Measurements from ENCODE around the gene CMYA5.

Gene CMYA5

DNA sequence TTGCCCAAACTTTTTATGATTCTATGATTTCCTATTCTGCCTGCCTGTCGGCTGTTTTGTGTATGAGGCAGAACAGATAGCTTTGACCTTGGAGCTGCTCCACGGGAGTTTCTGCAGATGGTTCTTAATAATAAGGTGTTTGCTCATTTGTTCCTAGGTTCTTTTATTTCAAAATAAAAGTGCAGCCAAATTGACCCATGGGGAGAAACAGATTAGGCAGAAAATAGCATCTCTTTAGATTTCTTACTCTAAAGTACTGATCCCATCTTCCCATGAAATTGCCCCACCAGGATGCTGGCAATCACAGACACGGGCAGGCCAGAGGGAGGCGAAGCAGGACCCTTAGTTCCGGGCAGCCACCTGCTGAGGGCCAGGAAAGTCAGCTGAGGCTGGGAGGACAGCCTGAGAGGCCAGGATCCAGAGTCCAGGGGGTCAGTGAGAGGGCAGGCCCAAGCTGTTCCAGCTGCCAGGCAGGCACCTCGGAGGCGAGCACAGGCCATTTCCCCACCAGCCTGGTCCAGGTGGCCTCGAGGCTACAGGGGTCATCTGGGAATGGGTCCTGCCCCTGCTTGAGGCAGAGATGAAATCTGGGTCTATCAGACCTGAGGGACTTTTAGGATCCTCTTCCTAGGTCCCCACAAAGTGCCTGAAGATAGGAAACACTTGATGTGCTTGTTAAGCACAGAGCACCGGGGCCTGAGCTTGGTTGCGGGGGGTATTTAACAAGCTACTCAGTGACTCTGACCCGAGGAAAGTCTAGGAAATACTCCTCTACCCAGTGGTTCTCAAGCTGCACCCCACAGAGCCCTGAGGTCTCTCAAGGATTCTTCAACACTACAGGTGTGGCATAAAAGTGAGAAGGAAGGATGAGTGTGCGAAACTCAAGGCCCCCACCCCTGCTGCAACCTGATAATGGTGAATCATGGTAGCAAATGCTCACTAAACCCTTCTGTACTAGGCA lies 145.4 kb downstream of the CMYA5 start:
- Mint-ChIP-seq H3K4me1 (no peaks in the 10 kb centered on the region), H3K4me3 (no peak overlapping the region), H3K27ac (no peak overlapping the region), H3K36me3 (no peaks in the 10 kb centered on the region), H3K27me3 (peaks cover 2 to 5% of the 10 kb centered on the region in 2 donors), H3K9me3 (no peaks in the 10 kb centered on the region)
- DNase-seq (no peak), ATAC-seq (replicated peaks) (no peak)

DNA sequence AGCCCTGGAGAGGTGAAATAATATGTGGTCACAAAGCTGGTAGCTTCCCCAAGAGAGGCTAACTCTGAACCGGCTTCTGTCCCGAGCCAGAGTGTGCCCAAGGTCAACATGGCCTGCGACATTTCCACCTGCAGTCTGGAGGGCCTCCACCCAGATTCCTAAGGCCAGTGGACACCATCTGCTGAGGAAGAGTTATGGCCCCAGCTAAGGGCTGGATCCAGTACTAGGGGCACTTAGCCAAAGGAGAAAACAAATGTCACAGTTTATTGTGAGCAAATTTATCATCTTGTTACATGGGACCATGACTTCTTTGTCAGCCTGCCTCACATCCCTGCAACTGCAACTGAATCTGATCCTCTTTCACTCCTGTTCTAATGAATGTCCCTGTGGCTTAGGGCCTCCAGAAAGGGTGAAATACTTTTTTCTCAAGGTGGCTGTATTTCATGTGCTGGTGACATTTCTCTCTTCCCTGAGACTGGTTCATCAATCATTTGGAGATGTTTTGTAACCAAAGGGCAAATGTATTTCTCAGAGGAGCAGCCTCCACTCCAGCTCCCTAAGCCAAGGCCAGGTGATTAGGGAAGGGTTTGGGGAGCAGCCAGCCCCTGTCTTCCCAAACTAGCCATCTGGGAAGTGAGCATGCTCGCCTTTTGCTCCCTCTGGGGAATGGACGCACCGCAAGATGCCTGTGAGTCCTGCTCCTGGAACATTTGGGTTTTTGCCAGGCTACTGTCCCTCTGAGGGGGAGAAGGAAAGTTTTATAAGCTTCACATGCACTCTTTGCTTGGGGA lies 148.3 kb downstream of the CMYA5 start:
- Mint-ChIP-seq H3K4me3 (no peak overlapping the region), H3K36me3 (no peaks in the 10 kb centered on the region), H3K4me1 (no peaks in the 10 kb centered on the region), H3K27me3 (peaks cover 5 to 8% of the 10 kb centered on the region in 2 donors), H3K9me3 (no peaks in the 10 kb centered on the region), H3K27ac (no peak overlapping the region)
- no peak for DNase-seq
- no peak for ATAC-seq (replicated peaks)

DNA sequence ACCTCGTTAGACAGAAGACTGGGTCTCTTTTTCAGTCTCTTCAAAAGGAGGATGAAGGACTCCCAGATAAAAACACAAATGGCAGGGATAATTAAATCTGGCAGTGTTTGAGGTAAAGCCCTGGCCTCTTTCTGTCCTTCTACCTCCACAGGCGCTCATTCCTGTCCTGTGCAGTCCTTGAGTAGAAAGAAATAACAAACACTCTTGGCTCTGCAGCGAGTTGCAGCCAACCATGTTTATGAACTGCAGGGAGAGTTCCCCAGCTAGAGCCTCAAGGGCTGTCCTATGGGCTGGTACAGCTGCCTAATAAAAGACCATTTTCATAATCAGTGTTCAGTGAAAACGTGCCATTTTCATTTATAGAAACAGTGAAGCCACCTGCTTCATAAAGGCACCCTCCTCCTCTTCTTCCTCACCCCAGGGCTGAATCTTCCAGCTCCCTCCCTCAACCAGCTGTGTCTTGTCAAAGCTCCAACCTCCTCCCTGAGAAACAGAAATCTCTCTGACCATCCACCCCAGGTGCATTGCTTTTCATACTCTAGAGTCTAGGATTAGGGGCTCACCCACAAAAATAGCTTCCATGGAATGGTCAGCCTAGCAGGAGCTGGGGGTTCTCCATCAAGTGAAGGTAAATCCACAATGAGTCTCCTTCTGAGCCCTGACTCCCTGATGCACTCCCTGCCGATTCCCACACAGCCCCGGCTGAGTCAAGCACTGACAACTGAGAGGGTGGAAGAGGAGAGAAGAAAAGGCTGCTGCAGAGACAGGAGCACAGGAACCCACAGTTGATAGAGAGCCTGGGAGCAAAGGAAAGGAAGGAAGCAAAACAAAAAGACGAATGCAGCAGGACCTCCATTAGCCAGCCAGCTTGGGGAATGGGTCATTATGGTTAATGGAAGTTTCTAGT lies 150.7 kb downstream of the CMYA5 start:
- H3K9me3 Mint-ChIP-seq = no peaks in the 10 kb centered on the region
- H3K27me3 Mint-ChIP-seq = peaks cover 5 to 8% of the 10 kb centered on the region in 2 donors
- ATAC-seq (replicated peaks) (no peak), DNase-seq (no peak)
- no peak overlapping the region for H3K27ac Mint-ChIP-seq
- no peak overlapping the region for H3K4me3 Mint-ChIP-seq
- no peaks in the 10 kb centered on the region for H3K4me1 Mint-ChIP-seq
- no peaks in the 10 kb centered on the region for H3K36me3 Mint-ChIP-seq

DNA sequence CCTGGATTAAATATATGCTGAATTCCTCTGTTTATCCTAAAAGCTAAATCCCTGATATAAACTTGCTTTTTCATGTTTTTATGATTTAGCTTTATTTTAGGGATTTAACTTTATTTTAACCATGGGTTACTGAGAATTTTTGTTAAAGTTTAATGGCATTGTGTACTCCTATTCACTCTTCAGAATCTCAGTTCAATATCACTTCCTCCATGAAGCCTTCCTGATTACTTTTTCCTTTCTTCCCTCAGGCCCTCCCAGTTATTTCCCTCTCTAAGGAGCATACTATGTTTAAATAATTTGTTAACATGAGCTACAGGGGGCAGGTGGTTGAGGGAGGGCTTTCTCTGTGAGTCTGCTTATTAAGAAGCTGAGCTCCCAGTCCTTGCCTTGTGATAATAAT lies 151.5 kb downstream of the CMYA5 start:
- Mint-ChIP-seq H3K27me3 (peaks cover 5 to 8% of the 10 kb centered on the region in 2 donors), H3K36me3 (no peaks in the 10 kb centered on the region), H3K27ac (no peak overlapping the region), H3K4me1 (no peaks in the 10 kb centered on the region), H3K9me3 (no peaks in the 10 kb centered on the region), H3K4me3 (no peak overlapping the region)
- ATAC-seq (replicated peaks) = no peak
- no peak for DNase-seq

DNA sequence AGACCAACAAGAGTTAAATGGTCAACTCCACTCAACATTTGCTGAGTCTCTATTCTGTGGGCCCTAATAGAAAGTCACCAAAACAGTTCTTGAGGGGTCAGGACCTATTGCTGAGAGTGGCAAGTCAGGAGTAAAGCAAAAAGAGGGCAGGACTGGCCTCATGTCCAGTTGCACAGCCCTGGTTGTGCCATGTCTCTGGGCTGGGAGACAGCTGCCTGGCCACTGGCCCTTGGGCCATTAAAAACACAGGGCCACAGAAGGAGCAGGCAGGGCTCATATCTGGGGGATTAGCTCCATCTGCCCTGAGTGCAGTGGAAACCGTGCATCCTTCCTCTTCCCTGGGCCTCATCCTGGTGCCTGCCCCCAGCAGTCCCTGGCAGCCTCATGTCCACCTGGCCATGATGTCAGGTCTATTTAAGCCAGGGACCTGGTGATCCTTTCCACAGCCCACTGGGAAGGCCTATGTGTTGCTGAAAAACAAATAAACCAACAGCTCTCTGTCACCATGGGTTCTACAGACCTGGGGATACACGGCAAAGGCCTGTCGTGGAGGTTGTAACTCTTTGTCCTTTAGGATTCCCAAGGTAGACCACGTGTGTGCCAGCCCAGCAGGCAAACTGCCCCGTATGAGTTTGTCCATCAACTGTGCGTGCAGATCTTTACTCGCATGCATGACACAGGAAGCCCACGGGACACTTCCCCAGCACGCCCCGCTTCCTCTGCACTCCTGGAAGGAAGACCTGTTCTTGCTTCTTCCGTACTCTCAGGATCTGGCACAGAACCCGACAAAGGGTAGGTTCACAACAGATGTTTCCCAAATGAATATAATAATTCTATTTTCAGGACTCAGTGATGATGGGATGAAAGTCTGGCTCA lies 152.6 kb downstream of the CMYA5 start:
- Mint-ChIP-seq H3K4me3 (no peak overlapping the region), H3K27ac (no peak overlapping the region), H3K36me3 (no peaks in the 10 kb centered on the region), H3K27me3 (peaks cover 5 to 8% of the 10 kb centered on the region in 2 donors), H3K4me1 (no peaks in the 10 kb centered on the region), H3K9me3 (no peaks in the 10 kb centered on the region)
- ATAC-seq (replicated peaks) (no peak), DNase-seq (no peak)

DNA sequence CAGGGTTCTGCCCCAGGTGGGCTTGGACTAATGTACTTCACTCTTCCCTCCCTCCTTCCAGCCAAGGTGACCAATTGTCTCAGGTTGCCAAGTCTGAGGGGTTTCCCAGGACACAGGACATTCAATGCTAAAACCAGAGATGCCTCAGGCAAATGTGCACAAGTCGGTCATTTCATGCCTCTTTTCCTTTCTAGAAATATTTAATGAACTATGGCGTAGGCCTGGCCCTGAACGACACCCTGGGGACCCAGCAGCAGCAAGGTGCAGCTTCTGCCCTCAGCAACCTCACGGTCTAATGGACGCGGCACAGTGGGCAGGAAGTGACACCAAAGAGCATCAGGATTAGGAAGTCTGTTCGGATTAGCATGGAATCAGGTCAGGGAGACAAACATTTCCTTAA lies 153.4 kb downstream of the CMYA5 start:
- Mint-ChIP-seq H3K36me3 (no peaks in the 10 kb centered on the region), H3K27me3 (peaks cover 8 to 9% of the 10 kb centered on the region in 2 donors), H3K4me1 (no peaks in the 10 kb centered on the region), H3K9me3 (no peaks in the 10 kb centered on the region), H3K27ac (no peak overlapping the region), H3K4me3 (no peak overlapping the region)
- no peak for DNase-seq
- ATAC-seq (replicated peaks) = no peak

DNA sequence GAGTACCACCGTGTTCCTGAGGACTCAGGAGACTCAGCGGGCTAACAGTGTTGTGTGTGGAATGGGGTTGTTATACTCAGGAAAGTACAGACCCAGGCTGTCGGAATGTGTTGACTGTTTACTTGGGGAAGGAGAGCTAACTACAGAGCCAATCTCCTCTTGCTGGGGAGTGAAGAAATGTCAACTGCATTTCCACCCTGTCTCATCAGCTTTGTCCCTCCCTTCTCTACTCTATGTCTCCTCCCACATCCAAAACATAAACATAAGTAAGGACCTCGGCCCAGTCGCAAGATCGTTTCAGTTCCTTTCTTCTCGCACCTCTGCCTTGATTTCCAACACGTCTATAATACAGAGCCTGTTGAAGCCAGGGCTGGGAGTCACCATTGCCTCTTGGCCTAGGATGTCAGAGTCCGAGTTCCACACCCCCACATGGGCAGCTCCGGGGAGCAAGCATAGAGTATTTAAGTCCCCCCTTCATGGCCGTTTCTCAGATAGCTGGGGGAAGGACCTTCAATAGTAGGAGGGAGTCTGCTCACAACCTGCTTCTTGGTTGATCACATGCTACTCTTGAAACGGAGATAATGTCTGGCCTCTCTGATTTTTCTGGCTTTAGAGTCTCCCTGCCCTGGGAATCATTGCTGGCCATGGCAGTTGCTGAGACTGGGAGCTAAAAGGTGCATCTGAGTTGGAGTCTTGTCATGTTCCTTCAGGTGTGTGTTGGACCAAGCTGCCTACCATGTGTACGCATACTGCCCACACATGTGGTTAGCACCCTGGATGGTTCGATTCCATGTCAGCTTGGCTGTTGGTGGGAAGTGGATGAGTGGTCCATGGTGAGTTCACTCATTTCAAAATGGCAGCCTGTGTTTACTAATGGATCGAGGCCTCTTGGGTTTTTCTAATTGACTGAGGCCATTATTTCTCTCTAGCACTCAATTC lies 154.1 kb downstream of the CMYA5 start:
- Mint-ChIP-seq H3K9me3 (no peaks in the 10 kb centered on the region), H3K27ac (no peak overlapping the region), H3K4me3 (no peak overlapping the region), H3K36me3 (no peaks in the 10 kb centered on the region), H3K4me1 (no peaks in the 10 kb centered on the region), H3K27me3 (peaks cover 8 to 9% of the 10 kb centered on the region in 2 donors)
- no peak for ATAC-seq (replicated peaks)
- no peak for DNase-seq

DNA sequence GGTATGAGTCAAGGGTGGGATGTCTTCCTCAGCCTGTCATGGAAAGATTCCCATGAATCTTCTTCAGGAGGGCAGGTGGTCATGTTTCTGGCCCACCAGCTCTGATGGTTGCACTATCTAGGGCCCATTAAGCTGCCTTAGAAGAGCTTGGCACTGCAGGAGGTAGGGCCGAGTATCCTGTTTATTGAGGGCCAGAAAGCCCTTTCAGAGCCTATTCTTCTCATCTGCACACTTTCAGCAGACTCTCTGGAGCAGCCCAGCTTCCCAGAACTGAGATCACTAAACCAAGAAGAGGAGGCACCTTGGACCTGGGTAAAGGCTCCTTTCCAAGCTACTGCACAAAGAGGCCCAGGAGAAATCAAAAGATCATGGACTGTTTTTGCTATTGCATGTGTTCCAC lies 154.9 kb downstream of the CMYA5 start:
- Mint-ChIP-seq H3K4me1 (no peaks in the 10 kb centered on the region), H3K27me3 (peaks cover 8 to 9% of the 10 kb centered on the region in 2 donors), H3K27ac (no peak overlapping the region), H3K36me3 (no peaks in the 10 kb centered on the region), H3K9me3 (no peaks in the 10 kb centered on the region), H3K4me3 (no peak overlapping the region)
- no peak for ATAC-seq (replicated peaks)
- no peak for DNase-seq

DNA sequence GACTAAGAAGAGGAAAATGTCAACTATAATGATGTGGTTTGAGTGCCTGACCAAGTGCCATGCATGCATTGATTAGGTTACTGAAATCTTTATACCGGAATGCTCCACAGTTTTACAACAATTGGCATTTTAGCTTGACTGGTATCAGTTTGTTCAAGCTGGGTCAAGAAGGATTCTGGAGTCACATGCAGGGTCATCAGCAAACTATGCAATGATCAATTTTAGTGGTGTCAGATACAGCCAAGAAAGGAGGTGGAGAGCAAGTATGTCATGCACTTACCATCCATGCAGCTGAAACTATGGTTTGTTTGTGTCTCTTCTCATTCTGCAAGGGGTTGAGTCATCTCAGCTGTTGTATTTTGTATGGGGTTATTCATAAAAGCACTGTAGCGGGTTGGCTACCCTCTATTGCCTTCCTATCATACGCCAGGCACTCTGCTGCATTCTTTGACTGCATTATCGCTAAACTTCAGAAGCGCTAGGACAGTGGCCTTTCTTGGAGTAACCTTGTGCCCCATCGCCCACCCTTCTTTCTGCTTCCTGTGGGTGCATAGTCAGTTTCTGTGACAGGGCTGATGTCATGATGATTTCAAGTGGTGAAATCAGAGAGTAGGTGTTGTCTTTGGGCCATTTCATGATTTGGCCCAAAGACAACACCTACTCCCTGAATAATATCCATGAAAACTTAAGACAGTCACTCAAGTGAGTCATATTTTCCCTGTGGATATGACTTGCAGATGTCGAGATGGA lies 156.0 kb downstream of the CMYA5 start:
- H3K27ac Mint-ChIP-seq = no peak overlapping the region
- peak in 1 of 2 donors; percentile 50 for ATAC-seq (replicated peaks)

DNA sequence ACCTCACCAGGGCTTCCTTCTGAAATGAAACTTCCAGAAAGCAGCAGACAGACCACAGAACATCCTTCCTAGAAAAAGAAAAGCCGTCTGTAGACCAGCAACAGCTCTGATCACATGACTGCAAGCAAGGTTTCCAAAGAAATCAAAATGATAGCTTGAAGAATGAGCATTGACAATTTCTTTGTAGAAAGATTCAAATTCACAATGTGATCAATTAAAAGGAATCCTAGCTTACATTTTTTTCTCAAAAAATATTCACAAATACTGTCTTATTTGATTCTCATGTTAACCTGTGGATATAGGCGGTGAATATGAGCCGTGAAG lies 156.5 kb downstream of the CMYA5 start:
- Mint-ChIP-seq H3K4me3 (no peak overlapping the region), H3K27me3 (peaks cover 0 to 4% of the 10 kb centered on the region in 2 donors), H3K27ac (no peak overlapping the region), H3K36me3 (no peaks in the 10 kb centered on the region), H3K9me3 (no peaks in the 10 kb centered on the region), H3K4me1 (no peaks in the 10 kb centered on the region)
- DNase-seq (no peak), ATAC-seq (replicated peaks) (no peak)

More for the DNA sequence above, 156.0 kb downstream of the CMYA5 start:
- peaks cover 2 to 6% of the 10 kb centered on the region in 2 donors for H3K27me3 Mint-ChIP-seq
- H3K36me3 Mint-ChIP-seq = no peaks in the 10 kb centered on the region
- H3K4me3 Mint-ChIP-seq = no peak overlapping the region
- H3K4me1 Mint-ChIP-seq = no peaks in the 10 kb centered on the region
- no peaks in the 10 kb centered on the region for H3K9me3 Mint-ChIP-seq
- no peak for DNase-seq

DNA sequence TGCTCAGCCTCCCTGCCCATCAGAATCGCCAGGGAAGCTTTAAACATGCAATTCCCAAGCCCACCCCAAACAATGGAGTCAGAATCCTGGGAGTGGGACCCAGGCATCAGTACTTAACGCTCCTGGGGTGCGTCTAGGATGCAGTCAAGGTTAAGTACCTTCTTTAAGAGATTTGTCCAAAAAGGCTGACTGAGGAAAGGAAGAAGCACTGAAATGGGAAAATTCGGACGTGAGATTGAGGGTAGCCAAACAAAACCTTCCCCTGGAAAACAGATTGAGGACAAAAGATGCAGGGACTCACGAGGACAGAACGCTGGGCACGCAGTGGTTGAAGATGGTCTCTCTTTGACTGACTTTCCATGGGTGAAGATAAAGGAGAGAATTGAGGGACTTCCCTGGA lies 157.9 kb downstream of the CMYA5 start:
- no peak for ATAC-seq (replicated peaks)
- no peak overlapping the region for H3K4me3 Mint-ChIP-seq
- no peak overlapping the region for H3K27ac Mint-ChIP-seq

DNA sequence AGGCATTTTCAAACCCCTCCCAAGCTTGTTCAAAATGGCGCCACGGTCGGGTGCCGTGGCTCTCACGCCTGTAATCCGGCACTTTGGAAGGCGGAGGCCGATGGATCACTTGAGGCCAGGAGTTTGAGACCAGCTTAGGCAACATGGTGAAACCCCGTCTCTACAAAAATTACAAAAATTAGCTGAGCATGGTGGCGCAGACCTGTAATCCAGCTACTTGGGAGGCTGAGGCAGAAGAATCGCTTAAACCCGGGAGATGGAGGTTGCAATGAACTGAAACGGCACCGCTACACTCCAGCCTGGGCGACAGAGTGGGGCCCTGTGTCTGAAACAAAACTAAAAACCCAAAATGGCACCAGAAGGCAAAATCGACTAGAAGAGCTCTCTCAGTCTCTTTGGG lies 159.4 kb downstream of the CMYA5 start:
- no peak for DNase-seq
- H3K4me1 Mint-ChIP-seq = no peaks in the 10 kb centered on the region
- no peak overlapping the region for H3K27ac Mint-ChIP-seq
- H3K27me3 Mint-ChIP-seq = peaks cover 0 to 12% of the 10 kb centered on the region in 2 donors
- H3K9me3 Mint-ChIP-seq = no peaks in the 10 kb centered on the region
- no peak overlapping the region for H3K4me3 Mint-ChIP-seq
- no peaks in the 10 kb centered on the region for H3K36me3 Mint-ChIP-seq
- no peak for ATAC-seq (replicated peaks)

More for the DNA sequence above, 157.9 kb downstream of the CMYA5 start:
- H3K36me3 Mint-ChIP-seq = no peaks in the 10 kb centered on the region
- no peaks in the 10 kb centered on the region for H3K4me1 Mint-ChIP-seq
- no peak for DNase-seq
- peaks cover 0 to 4% of the 10 kb centered on the region in 2 donors for H3K27me3 Mint-ChIP-seq
- H3K9me3 Mint-ChIP-seq = no peaks in the 10 kb centered on the region
